Keratinocyte (primary cell): ENCODE data around the gene PACC1. TPM values are rescaled to one million over a fixed set of nuclear protein-coding genes. Genes with fewer than 3 reads are reported as not detected.

Experiments used
- DNase-seq: peaks from one replicate; pipeline ENCODE4 v3.0.0-alpha.2; 2011; ENCODE audit warnings: low read depth, missing footprints, low spot score
- FAIRE-seq: peaks from 2 replicates; lab custom pipeline; 2011; peaks lifted over from hg19 to GRCh38; lab: Jason Lieb, UNC
- H2AFZ ChIP-seq: 2 replicates; pipeline ENCODE4 v1.6.0; 2012; ENCODE audit warnings: low read length, control low read depth, inconsistent platforms; ENCODE audit not compliant: control insufficient read depth
- H3K27ac ChIP-seq: 2 replicates; pipeline ENCODE4 v1.5.1; 2011; ENCODE audit warnings: low read length; ENCODE audit not compliant: control insufficient read depth, insufficient read depth
- H3K27me3 ChIP-seq: 3 replicates; pipeline ENCODE4 v1.6.0; 2011; ENCODE audit warnings: low read length; ENCODE audit not compliant: control insufficient read depth, insufficient read depth; ENCODE audit errors: extremely low read depth
- H3K36me3 ChIP-seq, 2 experiments: 2 replicates in 1 of 2; 3 replicates in 1 of 2; pipeline ENCODE4 v1.5.1; 2011; ENCODE audit warnings: low read length in 2 of 2, mild to moderate bottlenecking in 1 of 2; ENCODE audit not compliant: control insufficient read depth in 2 of 2, insufficient read depth in 2 of 2; ENCODE audit errors: extremely low read depth in 1 of 2
- H3K4me1 ChIP-seq: 3 replicates; pipeline ENCODE4 v1.5.1; 2011; ENCODE audit warnings: low read length; ENCODE audit not compliant: control insufficient read depth, insufficient read depth; ENCODE audit errors: extremely low read depth
- H3K4me2 ChIP-seq: 3 replicates; pipeline ENCODE4 v1.6.0; 2011; ENCODE audit warnings: low read depth, low read length; ENCODE audit not compliant: control insufficient read depth, insufficient read depth; ENCODE audit errors: extremely low read depth
- H3K4me3 ChIP-seq, 3 experiments: fragments of 200-600 bp in 1 of 3; sonication (generic) in 1 of 3; 2 replicates in 2 of 3; 3 replicates in 1 of 3; pipeline ENCODE4 v1.5.1; 2011 to 2016; ENCODE audit warnings: low read length in 3 of 3, mild to moderate bottlenecking in 3 of 3, control low read depth in 2 of 3, inconsistent platforms in 1 of 3, low read depth in 1 of 3, mixed read lengths in 1 of 3, mixed run types in 1 of 3, moderate library complexity in 1 of 3; ENCODE audit not compliant: control insufficient read depth in 2 of 3, insufficient read depth in 2 of 3; ENCODE audit errors: extremely low read depth in 1 of 3
- H3K79me2 ChIP-seq: 2 replicates; pipeline ENCODE4 v1.6.0; 2012; ENCODE audit warnings: low read length; ENCODE audit not compliant: control insufficient read depth, insufficient read depth
- H3K9ac ChIP-seq: 3 replicates; pipeline ENCODE4 v1.6.0; 2011; ENCODE audit warnings: low read length; ENCODE audit not compliant: control insufficient read depth, insufficient read depth; ENCODE audit errors: extremely low read depth
- H3K9me1 ChIP-seq: 3 replicates; pipeline ENCODE4 v1.6.0; 2011; ENCODE audit warnings: low read length; ENCODE audit not compliant: control insufficient read depth, insufficient read depth; ENCODE audit errors: extremely low read depth
- H3K9me3 ChIP-seq: 2 replicates; pipeline ENCODE4 v1.5.1; 2012; ENCODE audit warnings: low read depth, low read length; ENCODE audit not compliant: control insufficient read depth
- H4K20me1 ChIP-seq: 3 replicates; pipeline ENCODE4 v1.6.0; 2011; ENCODE audit warnings: low read length; ENCODE audit not compliant: control insufficient read depth, insufficient read depth; ENCODE audit errors: extremely low read depth
- CTCF ChIP-seq, 3 experiments: IDR thresholded peaks in 1 of 3; conservative IDR thresholded peaks in 1 of 3; optimal IDR thresholded peaks in 1 of 3; 2 replicates in 2 of 3; 3 replicates in 1 of 3; pipeline versions ENCODE3 to v1.5.1; 2011; ENCODE audit warnings: low read length in 3 of 3, mild to moderate bottlenecking in 3 of 3, moderate library complexity in 2 of 3, control low read depth in 1 of 3, inconsistent platforms in 1 of 3; ENCODE audit not compliant: insufficient read depth in 2 of 3; ENCODE audit errors: extremely low read depth in 1 of 3
- EZH2 ChIP-seq: IDR thresholded peaks from one replicate; pipeline ENCODE4 v1.6.1; 2012; ENCODE audit warnings: inconsistent platforms, mild to moderate bottlenecking, low read length, moderate library complexity
- dilution Hi-C: fragments of 300-500 bp; cut with MboI; formaldehyde crosslinking; loops from one replicate; pipeline ENCODE4 v1.7.0; 2020; ENCODE audit warnings: low sequenced_read_pairs; ENCODE audit not compliant: extremely low pct_ligation_motif_present
- polyA plus RNA-seq, 5 experiments: library from polyadenylated mRNA; depleted of rRNA in 3 of 5; stranded (reverse) in 3 of 5; stranded (forward) in 1 of 5; unstranded in 1 of 5; fragments of >200 nt; gene quantifications; 1 replicate in 1 of 5; 2 replicates in 3 of 5; 3 replicates in 1 of 5; pipeline versions ENCODE4 v1.2.1 to v1.2.3, GENCODE V29; 2011 to 2012; ENCODE audit warnings: missing spikeins in 2 of 5, low read depth in 1 of 5, low replicate concordance in 1 of 5

PACC1 gene
- polyA plus RNA-seq, 1 donor (not counting 4 experiments of a cell fraction or from before 2014, with no cell fraction given) = 12.7 TPM

- dilution Hi-C loops = no loop called here
- no peak for FAIRE-seq
- Histone ChIP-seq H3K4me1 (peaks cover 7% of the 10 kb centered on the region), H2AFZ (no peak overlapping the region), H3K4me2 (no peak overlapping the region), H3K9me1 (no peaks in the 10 kb centered on the region), H3K27me3 (no peaks in the 10 kb centered on the region), H3K36me3 (no peaks in the 10 kb centered on the region), H3K79me2 (no peaks in the 10 kb centered on the region), H3K27ac (no peak overlapping the region), H3K9ac (no peak overlapping the region), H3K9me3 (no peaks in the 10 kb centered on the region), H3K4me3 (no peak overlapping the region), H4K20me1 (no peaks in the 10 kb centered on the region)
- TF ChIP-seq CTCF (optimal IDR thresholded peaks at IDR 0.05 in 1 of 3, IDR thresholded peaks at IDR 0.05 in 1 of 3, conservative IDR thresholded peaks at IDR 0.05 in 1 of 3; ENCODE audit: extremely low read depth in 1 of 3, insufficient read depth in 2 of 3, low read length in 3 of 3) (no peak), EZH2 (no peak)
- DNase-seq = no peak
Measured at GRCh38 chr1:212461916-212462660, 47.4 kb upstream of the PACC1 start.

GRCh38 chr1:212460376-212460775 is 45.7 kb upstream of the PACC1 start:
- no peak for FAIRE-seq
- dilution Hi-C loops = no loop called here
- no peak for DNase-seq

More at GRCh38 chr1:212460376-212460775, 45.7 kb upstream of the PACC1 start:
- Histone ChIP-seq H3K9me1 (no peaks in the 10 kb centered on the region), H4K20me1 (no peaks in the 10 kb centered on the region), H3K9me3 (no peaks in the 10 kb centered on the region), H2AFZ (no peak overlapping the region), H3K79me2 (no peaks in the 10 kb centered on the region), H3K36me3 (no peaks in the 10 kb centered on the region), H3K9ac (no peak overlapping the region), H3K27me3 (no peaks in the 10 kb centered on the region), H3K27ac (no peak overlapping the region), H3K4me1 (peaks cover 6% of the 10 kb centered on the region), H3K4me3 (no peak overlapping the region), H3K4me2 (no peak overlapping the region)
- no peak for TF ChIP-seq EZH2
- no peak for TF ChIP-seq CTCF (optimal IDR thresholded peaks at IDR 0.05 in 1 of 3, IDR thresholded peaks at IDR 0.05 in 1 of 3, conservative IDR thresholded peaks at IDR 0.05 in 1 of 3; ENCODE audit: extremely low read depth in 1 of 3, insufficient read depth in 2 of 3, low read length in 3 of 3)
